ENCODE data around the gene ZNF280C.

Gene ZNF280C

GRCh38 chrX:130300010-130300282, 31.2 kb upstream of the ZNF280C start:
- H3K4me2 ChIP-seq (ENCODE audit: low read length) = no peak overlapping the region
- no peaks in the 10 kb centered on the region for H3K79me2 ChIP-seq
- H3K4me1 ChIP-seq = no peaks in the 10 kb centered on the region
- H3K9ac ChIP-seq = no peak overlapping the region
- TF ChIP-seq, protein P1, sequence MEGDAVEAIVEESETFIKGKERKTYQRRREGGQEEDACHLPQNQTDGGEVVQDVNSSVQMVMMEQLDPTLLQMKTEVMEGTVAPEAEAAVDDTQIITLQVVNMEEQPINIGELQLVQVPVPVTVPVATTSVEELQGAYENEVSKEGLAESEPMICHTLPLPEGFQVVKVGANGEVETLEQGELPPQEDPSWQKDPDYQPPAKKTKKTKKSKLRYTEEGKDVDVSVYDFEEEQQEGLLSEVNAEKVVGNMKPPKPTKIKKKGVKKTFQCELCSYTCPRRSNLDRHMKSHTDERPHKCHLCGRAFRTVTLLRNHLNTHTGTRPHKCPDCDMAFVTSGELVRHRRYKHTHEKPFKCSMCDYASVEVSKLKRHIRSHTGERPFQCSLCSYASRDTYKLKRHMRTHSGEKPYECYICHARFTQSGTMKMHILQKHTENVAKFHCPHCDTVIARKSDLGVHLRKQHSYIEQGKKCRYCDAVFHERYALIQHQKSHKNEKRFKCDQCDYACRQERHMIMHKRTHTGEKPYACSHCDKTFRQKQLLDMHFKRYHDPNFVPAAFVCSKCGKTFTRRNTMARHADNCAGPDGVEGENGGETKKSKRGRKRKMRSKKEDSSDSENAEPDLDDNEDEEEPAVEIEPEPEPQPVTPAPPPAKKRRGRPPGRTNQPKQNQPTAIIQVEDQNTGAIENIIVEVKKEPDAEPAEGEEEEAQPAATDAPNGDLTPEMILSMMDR (IDR thresholded peaks at IDR 0.05) = no peak
- H3K36me3 ChIP-seq (ENCODE audit: control insufficient read depth, insufficient read depth, low read length) = no peaks in the 10 kb centered on the region
- H3K9me3 ChIP-seq (ENCODE audit: control insufficient read depth, low read length) = no peaks in the 10 kb centered on the region
- H2AFZ ChIP-seq = no peak overlapping the region
- no peak overlapping the region for H3K4me3 ChIP-seq (ENCODE audit: low read depth, low read length)
- no peak overlapping the region for H3K27ac ChIP-seq
- H3K27me3 ChIP-seq (ENCODE audit: control insufficient read depth, insufficient read depth, low read length) = no peaks in the 10 kb centered on the region

DNA sequence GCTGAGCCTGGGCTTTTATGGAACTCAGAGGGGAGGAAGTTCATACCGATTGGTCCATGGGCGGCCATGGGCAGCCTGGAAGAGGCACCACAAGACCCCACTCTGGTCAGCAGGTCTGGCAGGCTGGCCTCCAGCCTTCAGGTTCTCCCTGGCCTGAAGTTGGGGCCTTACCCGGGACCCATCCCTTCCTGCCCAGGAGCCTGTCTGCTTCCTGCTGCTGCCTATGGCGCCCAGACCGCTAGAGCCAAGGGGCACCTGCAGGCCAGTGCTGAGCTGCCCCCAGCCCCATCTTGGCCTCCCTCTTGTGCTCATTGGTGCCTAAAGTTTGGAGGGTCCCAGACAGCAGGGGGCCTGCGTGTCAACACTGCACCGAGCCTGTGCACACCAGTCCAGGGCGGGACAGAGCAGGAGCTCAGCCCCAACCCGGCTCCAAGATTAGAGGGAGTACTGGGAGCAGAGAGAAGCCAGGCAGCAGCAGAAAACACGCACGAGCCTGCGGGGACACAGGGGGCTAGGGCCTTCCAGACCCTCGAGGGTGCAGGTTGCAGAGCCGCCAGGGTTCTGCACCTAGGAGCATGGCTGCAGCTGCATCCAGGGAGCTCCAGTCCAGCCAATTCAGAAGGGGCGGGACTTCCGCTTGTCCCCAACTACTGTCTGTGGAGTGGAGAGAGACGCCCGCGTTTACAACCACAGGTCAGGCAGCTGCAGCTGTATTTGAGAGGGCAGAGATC, 30.7 kb upstream of the ZNF280C start:
- Histone ChIP-seq H3K27me3 (ENCODE audit: control insufficient read depth, insufficient read depth, low read length) (no peaks in the 10 kb centered on the region), H3K36me3 (ENCODE audit: control insufficient read depth, insufficient read depth, low read length) (no peaks in the 10 kb centered on the region), H3K4me1 (no peaks in the 10 kb centered on the region), H3K27ac (no peak overlapping the region), H3K79me2 (no peaks in the 10 kb centered on the region), H3K9ac (no peak overlapping the region), H3K4me2 (ENCODE audit: low read length) (no peak overlapping the region), H2AFZ (no peak overlapping the region), H3K4me3 (ENCODE audit: low read depth, low read length) (no peak overlapping the region), H3K9me3 (ENCODE audit: control insufficient read depth, low read length) (no peaks in the 10 kb centered on the region)
- TF ChIP-seq, protein P1 (IDR thresholded peaks at IDR 0.05) = no peak

GRCh38 chrX:130296743-130297142, 28.0 kb upstream of the ZNF280C start:
- no peak overlapping the region for H3K4me2 ChIP-seq (ENCODE audit: low read length)
- H3K9me3 ChIP-seq (ENCODE audit: control insufficient read depth, low read length) = no peaks in the 10 kb centered on the region
- TF ChIP-seq, protein P1 (IDR thresholded peaks at IDR 0.05) = no peak
- no peak overlapping the region for H2AFZ ChIP-seq
- H3K79me2 ChIP-seq = no peaks in the 10 kb centered on the region
- H3K9ac ChIP-seq = no peak overlapping the region
- no peaks in the 10 kb centered on the region for H3K4me1 ChIP-seq
- no peaks in the 10 kb centered on the region for H3K27me3 ChIP-seq (ENCODE audit: control insufficient read depth, insufficient read depth, low read length)
- no peak overlapping the region for H3K4me3 ChIP-seq (ENCODE audit: low read depth, low read length)
- H3K27ac ChIP-seq = no peak overlapping the region
- no peaks in the 10 kb centered on the region for H3K36me3 ChIP-seq (ENCODE audit: control insufficient read depth, insufficient read depth, low read length)

DNA sequence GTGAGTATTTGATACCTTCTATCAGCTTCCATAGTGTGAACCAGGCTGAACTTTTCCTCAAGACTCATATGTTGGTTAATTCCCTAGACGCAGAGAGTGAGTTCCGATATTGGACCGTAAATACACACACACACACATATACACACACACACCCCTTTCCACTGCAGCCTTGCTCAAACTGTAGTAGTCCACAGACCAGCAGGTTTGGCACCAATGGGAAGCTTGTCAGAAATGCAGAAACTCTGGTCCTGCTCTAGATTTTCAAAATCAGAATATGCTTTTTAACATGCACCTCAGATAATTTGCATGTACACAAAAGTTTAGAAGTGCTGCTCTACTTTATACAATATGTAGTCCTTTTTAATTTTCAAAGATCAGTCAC, 27.6 kb upstream of the ZNF280C start:
- H3K79me2 ChIP-seq = no peaks in the 10 kb centered on the region
- no peaks in the 10 kb centered on the region for H3K9me3 ChIP-seq (ENCODE audit: control insufficient read depth, low read length)
- H3K4me1 ChIP-seq = no peaks in the 10 kb centered on the region
- no peaks in the 10 kb centered on the region for H3K27me3 ChIP-seq (ENCODE audit: control insufficient read depth, insufficient read depth, low read length)
- H3K4me2 ChIP-seq (ENCODE audit: low read length) = no peak overlapping the region
- no peaks in the 10 kb centered on the region for H3K36me3 ChIP-seq (ENCODE audit: control insufficient read depth, insufficient read depth, low read length)
- no peak overlapping the region for H3K9ac ChIP-seq
- no peak overlapping the region for H3K27ac ChIP-seq
- H3K4me3 ChIP-seq (ENCODE audit: low read depth, low read length) = no peak overlapping the region
- H2AFZ ChIP-seq = no peak overlapping the region
- TF ChIP-seq, protein P1 (IDR thresholded peaks at IDR 0.05) = no peak

Data from parathyroid adenoma (tissue), 2 donors.